Activated CD4-positive, alpha-beta T cell treated with anti-CD3 and anti-CD28 coated beads for 4 hours (primary cell): ENCODE results near the gene CRIP2.

ENCODE experiments used
- DNase-seq, 2 donors: peaks; one replicate each; pipeline ENCODE4 v3.0.0-alpha.2; 2020

The CRIP2 gene

GRCh38 chr14:105500726-105501101 is 26.1 kb downstream of the CRIP2 start:
- no peak for DNase-seq

DNA sequence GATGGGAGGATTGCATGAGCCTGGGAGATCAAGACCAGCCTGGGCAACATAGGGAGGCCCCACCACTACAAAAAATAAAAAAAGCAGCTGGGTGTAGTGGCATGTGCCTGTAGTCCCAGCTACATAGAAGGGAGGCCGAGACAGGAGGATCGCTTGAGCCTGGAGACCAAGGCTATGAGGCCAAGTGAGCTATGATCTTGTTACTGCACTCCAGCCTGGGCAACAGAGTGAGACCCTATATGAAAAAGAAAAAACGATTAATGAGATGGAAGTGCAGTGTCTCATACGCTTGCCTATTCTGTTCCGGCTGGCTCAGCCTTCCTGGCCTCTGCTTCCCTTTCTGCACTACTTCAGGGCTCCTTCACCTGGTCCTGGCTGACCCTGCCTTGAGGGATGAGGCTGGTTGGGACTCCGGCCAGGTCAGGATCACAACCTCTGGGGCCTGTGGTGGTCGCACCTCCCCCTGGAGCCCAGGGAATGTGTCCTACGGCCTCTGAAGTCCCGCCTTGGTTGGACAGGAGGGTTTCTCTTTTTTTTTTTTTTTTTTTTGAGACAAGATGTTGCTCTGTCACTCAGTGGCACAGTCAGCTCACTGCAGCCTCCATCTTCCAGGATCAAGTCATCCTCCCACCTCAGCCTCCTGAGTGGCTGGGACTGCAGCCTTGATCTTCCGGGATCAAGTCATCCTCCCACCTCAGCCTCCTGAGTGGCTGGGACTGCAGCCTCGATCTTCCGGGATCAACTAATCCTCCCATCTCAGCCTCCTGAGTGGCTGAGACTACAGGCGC is 27.1 kb downstream of the CRIP2 start:
- no peak for DNase-seq

- no peak for DNase-seq
Measured at GRCh38 chr14:105502446-105503295, 28.1 kb downstream of the CRIP2 start.

- no peak for DNase-seq
Measured at GRCh38 chr14:105503296-105503640, 28.6 kb downstream of the CRIP2 start.

- no peak for DNase-seq
Measured at GRCh38 chr14:105503935-105504692, 29.5 kb downstream of the CRIP2 start.

DNA sequence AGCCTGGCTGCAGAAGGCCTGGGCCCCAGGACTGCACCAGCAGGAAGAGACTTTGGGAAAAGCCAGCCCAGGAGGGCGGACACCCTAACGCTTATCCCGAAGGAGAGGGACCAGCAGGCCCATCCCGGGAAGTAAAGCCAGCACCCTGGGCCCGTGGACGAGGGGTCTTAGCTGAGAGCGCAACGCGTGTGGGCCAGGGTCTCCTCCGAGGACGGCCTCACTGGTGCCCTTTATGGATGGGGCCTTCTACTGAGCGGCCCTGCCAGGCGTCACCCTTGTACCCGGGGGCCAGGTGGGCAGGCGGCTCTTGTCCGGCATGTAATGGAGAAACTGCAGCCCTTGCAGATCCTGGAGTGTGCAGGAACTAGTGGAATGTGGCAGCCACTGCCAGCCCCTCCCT is 30.5 kb downstream of the CRIP2 start:
- DNase-seq, result no peak

- DNase-seq, result no peak
Measured at GRCh38 chr14:105507247-105507646, 32.6 kb downstream of the CRIP2 start.

GRCh38 chr14:105508069-105508468 is 33.4 kb downstream of the CRIP2 start:
- no peak for DNase-seq

GRCh38 chr14:105508601-105509000 is 34.0 kb downstream of the CRIP2 start:
- DNase-seq, result no peak

- no peak for DNase-seq
Measured at GRCh38 chr14:105517096-105517495, 42.5 kb downstream of the CRIP2 start.

- no peak for DNase-seq
Measured at GRCh38 chr14:105519946-105520698, 45.5 kb downstream of the CRIP2 start.

DNA sequence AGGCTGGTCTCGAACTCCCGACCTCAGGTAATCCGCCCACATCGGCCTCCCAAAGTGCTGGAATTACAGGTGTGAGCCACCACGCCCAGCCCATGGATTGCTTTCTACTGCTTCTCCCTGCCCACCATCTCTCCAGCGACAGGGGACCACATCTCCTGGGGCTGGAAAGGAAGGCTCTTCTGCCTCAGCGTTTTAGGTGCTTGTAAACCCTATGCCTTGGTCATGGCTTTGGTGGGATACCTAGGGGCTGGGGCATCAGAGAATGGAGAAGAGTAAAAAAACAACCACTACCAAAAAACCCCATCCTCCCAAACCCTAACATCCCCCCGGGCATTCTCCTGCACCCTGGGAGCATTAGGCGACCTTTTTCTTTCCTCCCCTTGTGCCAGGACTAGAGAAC is 50.7 kb downstream of the CRIP2 start:
- no peak for DNase-seq

- DNase-seq, result peak; percentile 10 to 20
Measured at GRCh38 chr14:105525861-105526775, 51.5 kb downstream of the CRIP2 start, which contains the start of gene TMEM121. Gene TMEM121, plus strand, starts transcription at chr14:105526583. Its CDS starts 2,252 bp downstream, at chr14:105528835.

DNA sequence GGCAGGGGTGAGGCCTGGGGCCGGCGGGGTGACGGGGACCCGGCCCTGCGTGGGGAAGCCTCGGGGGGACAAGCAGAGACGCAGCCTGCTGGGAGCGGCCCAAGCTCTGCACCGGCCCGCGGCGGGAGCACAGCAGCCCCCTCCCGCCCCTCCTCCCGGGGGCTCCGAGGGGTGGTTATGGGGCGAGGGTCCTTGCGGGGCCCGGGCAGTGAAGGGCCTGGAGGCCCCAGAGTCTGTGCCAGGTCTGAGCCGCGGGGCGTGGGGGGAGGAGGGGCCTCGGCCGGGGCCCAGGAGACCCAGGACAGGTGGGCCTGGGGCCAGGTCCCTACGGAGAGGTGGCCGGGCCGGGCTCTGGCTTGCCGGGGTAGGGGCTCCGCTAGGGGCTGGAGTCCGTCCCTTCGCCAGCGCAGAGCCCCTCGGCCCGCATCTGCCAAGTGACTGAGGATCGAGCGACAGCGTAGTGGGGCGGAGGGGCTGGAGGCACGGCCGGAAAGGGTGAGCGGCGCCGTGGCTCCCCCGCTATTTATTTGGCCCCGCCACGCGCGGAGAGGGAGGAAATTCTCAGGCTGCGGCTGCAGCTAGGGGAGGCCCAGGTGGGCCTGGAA is 52.3 kb downstream of the CRIP2 start:
- DNase-seq, result no peak

GRCh38 chr14:105527381-105527825 is 52.8 kb downstream of the CRIP2 start:
- no peak for DNase-seq

DNA sequence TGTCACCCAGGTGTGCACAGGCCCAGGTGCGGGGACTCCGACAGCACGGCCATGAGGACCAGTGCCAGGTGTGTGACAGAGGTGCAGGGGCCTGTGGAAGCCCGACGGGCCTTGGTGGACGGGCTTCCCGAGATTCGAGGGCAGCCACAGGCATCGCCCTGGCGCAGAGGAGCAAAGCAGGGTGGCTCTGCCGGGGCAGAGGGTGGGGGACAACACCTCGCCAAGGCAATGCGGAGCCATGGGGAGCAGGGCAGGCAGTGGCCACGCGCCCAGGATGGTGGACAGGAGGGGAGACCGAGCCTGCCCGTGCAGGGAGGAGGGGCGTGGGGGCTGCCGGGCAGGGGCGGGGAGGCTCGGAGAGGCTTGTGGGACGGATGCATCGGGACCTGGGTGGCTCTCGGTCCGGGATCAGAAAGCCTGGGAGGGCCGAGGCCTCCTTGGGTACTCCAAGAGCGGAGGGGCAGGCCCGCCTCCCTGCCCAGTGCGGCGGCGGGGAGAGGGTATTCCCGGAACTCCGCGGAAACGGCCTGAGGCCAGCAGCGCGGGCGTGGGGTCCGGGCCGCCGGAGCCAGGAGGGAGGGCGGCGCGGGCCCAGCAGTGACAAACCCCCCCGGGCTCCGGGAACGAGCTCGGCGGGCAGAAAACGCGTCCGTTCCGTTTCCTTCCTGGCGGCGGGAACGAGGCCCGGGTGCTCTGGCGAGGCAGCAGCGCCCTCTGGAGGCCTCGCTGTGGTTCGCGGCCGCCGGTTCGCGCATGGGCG is 53.4 kb downstream of the CRIP2 start:
- DNase-seq, result peak; percentile 75 to 76

DNA sequence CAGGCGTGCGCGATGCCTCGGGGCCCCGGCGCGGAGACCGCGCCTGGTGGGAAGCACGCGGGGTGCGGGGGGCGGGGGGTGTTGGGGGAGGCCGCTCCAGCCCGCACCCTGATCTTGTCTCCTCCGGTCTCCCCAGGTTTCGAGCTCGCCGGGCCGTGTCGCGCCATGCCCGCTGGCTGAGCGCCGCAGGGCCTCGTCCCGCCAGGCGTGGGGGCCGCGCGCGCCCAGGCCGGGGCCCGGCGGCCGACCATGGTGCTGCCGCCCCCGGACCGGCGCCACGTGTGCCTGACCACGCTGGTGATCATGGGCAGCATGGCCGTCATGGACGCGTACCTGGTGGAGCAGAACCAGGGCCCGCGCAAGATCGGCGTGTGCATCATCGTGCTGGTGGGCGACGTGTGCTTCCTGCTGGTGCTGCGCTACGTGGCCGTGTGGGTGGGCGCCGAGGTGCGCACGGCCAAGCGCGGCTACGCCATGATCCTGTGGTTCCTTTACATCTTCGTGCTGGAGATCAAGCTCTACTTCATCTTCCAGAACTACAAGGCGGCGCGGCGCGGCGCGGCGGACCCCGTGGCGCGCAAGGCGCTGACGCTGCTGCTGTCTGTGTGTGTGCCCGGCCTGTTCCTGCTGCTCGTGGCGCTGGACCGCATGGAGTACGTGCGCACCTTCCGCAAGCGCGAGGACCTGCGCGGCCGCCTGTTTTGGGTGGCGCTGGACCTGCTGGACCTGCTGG is 54.1 kb downstream of the CRIP2 start:
- DNase-seq, result peak; percentile 54 to 75

DNA sequence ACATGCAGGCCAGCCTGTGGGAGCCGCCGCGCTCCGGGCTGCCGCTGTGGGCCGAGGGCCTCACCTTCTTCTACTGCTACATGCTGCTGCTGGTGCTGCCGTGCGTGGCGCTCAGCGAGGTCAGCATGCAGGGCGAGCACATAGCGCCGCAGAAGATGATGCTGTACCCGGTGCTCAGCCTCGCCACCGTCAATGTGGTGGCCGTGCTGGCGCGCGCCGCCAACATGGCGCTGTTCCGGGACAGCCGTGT is 54.6 kb downstream of the CRIP2 start:
- no peak for DNase-seq
